K562 (cell line): ENCODE measurements around the gene CDIPT. TPM values are rescaled to one million over a fixed set of nuclear protein-coding genes. Genes with fewer than 3 reads are reported as not detected.
A peak's percentile ranks its signal among the peaks of the same experiment; 100 is the strongest.

Experiments used
- ATF7 ChIP-seq: fragments of 450-650 bp; IDR thresholded peaks from 2 replicates; pipeline ENCODE4 v1.7.1; 2014; ENCODE audit warnings: mild to moderate bottlenecking, moderate library complexity
- C11orf30 ChIP-seq: fragments of 450-650 bp; IDR thresholded peaks from 2 replicates; pipeline ENCODE4 v1.6.1; 2016; ENCODE audit warnings: low read depth, mild to moderate bottlenecking
- CBX5 ChIP-seq: IDR thresholded peaks from 2 replicates; pipeline ENCODE4 v1.6.1; 2014; ENCODE audit warnings: low read depth, borderline replicate concordance
- CREM ChIP-seq: IDR thresholded peaks from 2 replicates; pipeline ENCODE4 v1.6.1; 2014; ENCODE audit warnings: antibody characterized with exemption, low read depth
- EGR1 ChIP-seq: fragments of 450-650 bp; conservative IDR thresholded peaks from 2 replicates; pipeline ENCODE4 v1.6.1; 2017; ENCODE audit warnings: mild to moderate bottlenecking
- FOXK2 ChIP-seq, 2 experiments: fragments of 450-650 bp; IDR thresholded peaks in 1 of 2; conservative IDR thresholded peaks in 1 of 2; 2 replicates each; pipeline ENCODE4 v1.6.1; 2016; ENCODE audit warnings: low read depth in 2 of 2, mild to moderate bottlenecking in 1 of 2
- MAZ ChIP-seq, 2 experiments: fragments of 450-650 bp in 1 of 2; sonication (generic) in 1 of 2; formaldehyde crosslinking; IDR thresholded peaks in 1 of 2; conservative IDR thresholded peaks in 1 of 2; 2 replicates each; pipeline versions ENCODE4 v1.4.0 to v1.5.0; 2020; ENCODE audit warnings: mild to moderate bottlenecking in 1 of 2, missing genetic modification reagents in 1 of 2
- MECOM ChIP-seq: fragments of 250-450 bp; sonication (Bioruptor Pico); IDR thresholded peaks from 2 replicates; pipeline ENCODE4 v1.8.0; 2022; ENCODE audit warnings: inconsistent platforms
- MIER1 ChIP-seq: fragments of 450-650 bp; IDR thresholded peaks from 2 replicates; pipeline ENCODE4 v1.6.1; 2016; ENCODE audit warnings: antibody characterized with exemption, mild to moderate bottlenecking, low read depth
- NBN ChIP-seq: fragments of 450-650 bp; IDR thresholded peaks from 2 replicates; pipeline ENCODE4 v1.6.1; 2016; ENCODE audit warnings: low read depth, mild to moderate bottlenecking
- PHF8 ChIP-seq: fragments of 200-600 bp; sonication (generic); IDR thresholded peaks from 2 replicates; pipeline ENCODE4 v1.6.1; 2012; ENCODE audit warnings: mixed run types, mild to moderate bottlenecking, inconsistent platforms, low read length, moderate library complexity, borderline replicate concordance
- PTTG1 ChIP-seq: fragments of 450-650 bp; IDR thresholded peaks from 2 replicates; pipeline ENCODE4 v1.6.1; 2016; ENCODE audit warnings: low read depth, mild to moderate bottlenecking, missing genetic modification characterization, missing compliant biosample characterization
- RFX7 ChIP-seq: fragments of 250-450 bp; sonication (Bioruptor Pico); IDR thresholded peaks from 2 replicates; pipeline ENCODE4 v1.5.1; 2021; ENCODE audit warnings: mild to moderate bottlenecking
- RNF2 ChIP-seq: sonication (generic); IDR thresholded peaks from 2 replicates; pipeline ENCODE4 v1.6.1; 2016
- SMARCA4 ChIP-seq: fragments of 450-650 bp; IDR thresholded peaks from 2 replicates; pipeline ENCODE4 v1.6.1; 2016
- SP1 ChIP-seq: sonication (generic); formaldehyde crosslinking; IDR thresholded peaks from 2 replicates; pipeline ENCODE4 v1.8.1; 2022; ENCODE audit warnings: mild to moderate bottlenecking, missing genetic modification reagents
- SPI1 ChIP-seq: IDR thresholded peaks from 2 replicates; pipeline ENCODE4 v1.6.1; 2011; ENCODE audit warnings: low read depth, low read length, control low read depth, borderline replicate concordance
- TCF7L2 ChIP-seq: fragments of 150-350 bp; IDR thresholded peaks from 2 replicates; pipeline ENCODE4 v1.6.1; 2016; ENCODE audit warnings: low read depth, mild to moderate bottlenecking, low read length, moderate library complexity
- TFAP4 ChIP-seq: sonication (generic); formaldehyde crosslinking; IDR thresholded peaks from 2 replicates; pipeline ENCODE4 v1.8.0; 2022; ENCODE audit warnings: missing genetic modification reagents, mild to moderate bottlenecking, moderate library complexity, borderline replicate concordance
- USF2 ChIP-seq: sonication (generic); formaldehyde crosslinking; IDR thresholded peaks from 2 replicates; pipeline ENCODE4 v1.5.0; 2020; ENCODE audit warnings: missing genetic modification reagents
- ZNF12 ChIP-seq: sonication (generic); formaldehyde crosslinking; IDR thresholded peaks from 2 replicates; pipeline ENCODE4 v1.4.0; 2020; ENCODE audit warnings: mild to moderate bottlenecking, missing genetic modification reagents
- ZNF592 ChIP-seq: fragments of 450-650 bp; IDR thresholded peaks from 2 replicates; pipeline ENCODE4 v1.6.1; 2017; ENCODE audit warnings: antibody characterized with exemption, mild to moderate bottlenecking
- polyA plus RNA-seq, 8 experiments: library from polyadenylated mRNA; depleted of rRNA in 4 of 8; stranded (reverse) in 5 of 8; unstranded in 3 of 8; fragments of >200 nt; fragmentation: Nextera tagmentation in 2 of 8; fragmentation: Illumina TruSeq in 1 of 8; extraction: Ambion mirVana in 2 of 8; extraction: Trizol in 1 of 8; gene quantifications; 2 replicates each; pipeline versions ENCODE4 v1.2.1 to v1.2.3, GENCODE V29; 2011 to 2014; ENCODE audit warnings: inconsistent platforms in 1 of 8, missing spikeins in 1 of 8
- total RNA-seq, 7 experiments: library from RNA; depleted of rRNA in 6 of 7; stranded (reverse); fragments of >200 nt in 6 of 7; fragmentation: Illumina TruSeq in 2 of 7; extraction: Trizol in 2 of 7; gene quantifications; 2 replicates each; pipeline versions ENCODE4 v1.2.1 to v1.2.3, GENCODE V29; 2011 to 2021; ENCODE audit warnings: low replicate concordance in 1 of 7
- TF ChIP-seq, protein P1 (sequence below): fragments of 450-650 bp; formaldehyde crosslinking; IDR thresholded peaks from 2 replicates; pipeline ENCODE4 v1.4.0; 2020; ENCODE audit warnings: mild to moderate bottlenecking, moderate library complexity

Gene CDIPT
- total and polyA plus RNA-seq, 9 of the 15 experiments (the other 6 are each of a cell fraction or from before 2014, with no cell fraction given), result 1.3 to 37.0 (median 23.0) TPM

GRCh38 chr16:29877266-29877961 is 14.4 kb upstream of the CDIPT start (continued):
- TF ChIP-seq ZNF592 (no peak), ATF7 (peak; percentile 71), RNF2 (no peak), MAZ (CRISPR knock-in tag; conservative IDR thresholded peaks at IDR 0.05 in 1 of 2, IDR thresholded peaks at IDR 0.05 in 1 of 2) (peak in 1 of 2 experiments; percentile 46; a peak in 1 of 4 replicates), TCF7L2 (no peak), PTTG1 (tag) (no peak), MIER1 (no peak), NBN (no peak), SP1 (CRISPR knock-in tag) (peak; percentile 84), C11orf30 (0 out of 2 replicates have a peak, but pooled peaks have one; percentile 47), EGR1 (no peak), MECOM (CRISPR knock-in tag) (no peak), ZNF12 (CRISPR knock-in tag) (no peak), CBX5 (no peak), USF2 (CRISPR knock-in tag) (no peak), SMARCA4 (no peak), SPI1 (peak; percentile 69), TFAP4 (CRISPR knock-in tag) (peak; percentile 56; the same call in 1 of the 2 replicates), FOXK2 (conservative IDR thresholded peaks at IDR 0.05 in 1 of 2, IDR thresholded peaks at IDR 0.05 in 1 of 2; ENCODE audit: low read depth in 2 of 2) (peak; percentile 45 to 53; a peak in 3 of 4 replicates), PHF8 (peak; percentile 28; the same call in 1 of the 2 replicates), CREM (peak; percentile 15; the same call in 1 of the 2 replicates), RFX7 (no peak)
- TF ChIP-seq, protein P1, sequence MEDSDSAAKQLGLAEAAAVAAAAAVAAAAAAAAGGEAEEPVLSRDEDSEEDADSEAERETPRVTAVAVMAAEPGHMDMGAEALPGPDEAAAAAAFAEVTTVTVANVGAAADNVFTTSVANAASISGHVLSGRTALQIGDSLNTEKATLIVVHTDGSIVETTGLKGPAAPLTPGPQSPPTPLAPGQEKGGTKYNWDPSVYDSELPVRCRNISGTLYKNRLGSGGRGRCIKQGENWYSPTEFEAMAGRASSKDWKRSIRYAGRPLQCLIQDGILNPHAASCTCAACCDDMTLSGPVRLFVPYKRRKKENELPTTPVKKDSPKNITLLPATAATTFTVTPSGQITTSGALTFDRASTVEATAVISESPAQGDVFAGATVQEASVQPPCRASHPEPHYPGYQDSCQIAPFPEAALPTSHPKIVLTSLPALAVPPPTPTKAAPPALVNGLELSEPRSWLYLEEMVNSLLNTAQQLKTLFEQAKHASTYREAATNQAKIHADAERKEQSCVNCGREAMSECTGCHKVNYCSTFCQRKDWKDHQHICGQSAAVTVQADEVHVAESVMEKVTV (CRISPR knock-in tag), result no peak
